GM12873 (cell line): Measurements from ENCODE around the gene B9D1.

Experiments used
- TF ChIP-seq, protein P1 (sequence below): IDR thresholded peaks from 2 replicates; pipeline ENCODE4 v1.5.1; 2012; ENCODE audit warnings: low read depth, mild to moderate bottlenecking, moderate library complexity, low read length, control low read depth; ENCODE audit not compliant: insufficient read depth; ENCODE audit errors: missing control alignments

The B9D1 gene

DNA sequence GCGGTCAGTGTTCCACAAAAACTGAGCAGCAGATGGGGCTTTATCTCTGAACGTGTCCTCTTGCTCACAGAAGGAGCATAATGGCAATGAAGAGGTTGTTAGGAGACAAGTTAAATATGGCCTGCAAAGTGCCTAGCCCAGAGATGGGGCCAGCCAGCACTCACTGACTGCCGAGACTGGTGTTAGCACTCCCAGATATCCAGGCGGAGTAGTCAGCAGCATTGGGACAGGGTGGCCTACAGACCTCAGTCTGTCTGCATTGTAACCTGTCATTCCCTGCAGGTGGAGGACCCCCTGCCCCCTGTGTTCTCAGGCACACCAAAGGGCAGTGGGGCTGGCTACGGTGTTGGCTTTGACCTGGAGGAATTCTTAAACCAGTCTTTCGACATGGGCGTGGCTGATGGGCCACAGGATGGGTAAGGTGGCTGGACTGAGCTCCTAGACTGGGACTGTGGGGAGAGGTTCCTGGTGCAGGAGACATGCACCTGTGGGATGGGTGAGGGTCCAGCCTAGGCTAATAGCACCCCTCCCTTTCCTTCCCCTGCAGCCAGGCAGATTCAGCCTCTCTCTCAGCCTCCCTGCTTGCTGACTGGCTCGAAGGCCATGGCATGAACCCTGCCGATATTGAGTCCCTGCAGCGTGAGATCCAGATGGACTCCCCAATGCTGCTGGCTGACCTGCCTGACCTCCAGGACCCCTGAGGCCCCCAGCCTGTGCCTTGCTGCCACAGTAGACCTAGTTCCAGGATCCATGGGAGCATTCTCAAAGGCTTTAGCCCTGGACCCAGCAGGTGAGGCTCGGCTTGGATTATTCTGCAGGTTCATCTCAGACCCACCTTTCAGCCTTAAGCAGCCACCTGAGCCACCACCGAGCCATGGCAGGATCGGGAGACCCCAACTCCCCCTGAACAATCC, 20.3 kb upstream of the B9D1 start:
- TF ChIP-seq, protein P1, sequence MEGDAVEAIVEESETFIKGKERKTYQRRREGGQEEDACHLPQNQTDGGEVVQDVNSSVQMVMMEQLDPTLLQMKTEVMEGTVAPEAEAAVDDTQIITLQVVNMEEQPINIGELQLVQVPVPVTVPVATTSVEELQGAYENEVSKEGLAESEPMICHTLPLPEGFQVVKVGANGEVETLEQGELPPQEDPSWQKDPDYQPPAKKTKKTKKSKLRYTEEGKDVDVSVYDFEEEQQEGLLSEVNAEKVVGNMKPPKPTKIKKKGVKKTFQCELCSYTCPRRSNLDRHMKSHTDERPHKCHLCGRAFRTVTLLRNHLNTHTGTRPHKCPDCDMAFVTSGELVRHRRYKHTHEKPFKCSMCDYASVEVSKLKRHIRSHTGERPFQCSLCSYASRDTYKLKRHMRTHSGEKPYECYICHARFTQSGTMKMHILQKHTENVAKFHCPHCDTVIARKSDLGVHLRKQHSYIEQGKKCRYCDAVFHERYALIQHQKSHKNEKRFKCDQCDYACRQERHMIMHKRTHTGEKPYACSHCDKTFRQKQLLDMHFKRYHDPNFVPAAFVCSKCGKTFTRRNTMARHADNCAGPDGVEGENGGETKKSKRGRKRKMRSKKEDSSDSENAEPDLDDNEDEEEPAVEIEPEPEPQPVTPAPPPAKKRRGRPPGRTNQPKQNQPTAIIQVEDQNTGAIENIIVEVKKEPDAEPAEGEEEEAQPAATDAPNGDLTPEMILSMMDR: no peak

DNA sequence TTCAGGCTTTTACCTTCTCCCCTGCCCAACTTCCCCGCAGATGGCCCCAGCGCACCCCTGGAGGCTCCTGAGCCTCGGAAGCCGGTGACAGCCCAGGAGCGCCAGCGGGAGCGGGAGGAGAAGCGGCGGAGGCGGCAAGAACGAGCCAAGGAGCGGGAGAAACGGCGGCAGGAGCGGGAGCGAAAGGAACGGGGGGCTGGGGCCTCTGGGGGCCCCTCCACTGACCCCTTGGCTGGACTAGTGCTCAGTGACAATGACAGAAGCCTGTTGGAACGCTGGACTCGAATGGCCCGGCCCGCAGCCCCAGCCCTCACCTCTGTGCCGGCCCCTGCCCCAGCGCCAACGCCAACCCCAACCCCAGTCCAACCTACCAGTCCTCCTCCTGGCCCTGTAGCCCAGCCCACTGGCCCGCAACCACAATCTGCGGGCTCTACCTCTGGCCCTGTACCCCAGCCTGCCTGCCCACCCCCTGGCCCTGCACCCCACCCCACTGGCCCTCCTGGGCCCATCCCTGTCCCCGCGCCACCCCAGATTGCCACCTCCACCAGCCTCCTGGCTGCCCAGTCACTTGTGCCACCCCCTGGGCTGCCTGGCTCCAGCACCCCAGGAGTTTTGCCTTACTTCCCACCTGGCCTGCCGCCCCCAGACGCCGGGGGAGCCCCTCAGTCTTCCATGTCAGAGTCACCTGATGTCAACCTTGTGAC, 19.4 kb upstream of the B9D1 start:
- TF ChIP-seq, protein P1: no peak

DNA sequence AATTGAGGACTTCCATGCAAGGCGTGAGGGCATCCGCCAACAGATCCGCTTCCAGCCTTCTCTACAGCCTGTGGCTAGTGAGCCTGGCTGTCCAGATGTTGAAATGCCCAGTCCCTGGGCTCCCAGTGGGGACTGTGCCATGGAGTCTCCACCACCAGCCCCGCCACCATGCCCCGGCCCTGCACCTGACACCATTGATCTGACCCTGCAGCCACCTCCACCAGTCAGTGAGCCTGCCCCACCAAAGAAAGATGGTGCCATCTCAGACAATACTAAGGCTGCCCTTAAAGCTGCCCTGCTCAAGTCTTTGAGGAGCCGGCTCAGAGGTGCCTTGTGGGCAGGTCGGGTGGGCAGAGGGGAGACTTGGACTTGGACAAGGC, 18.8 kb upstream of the B9D1 start:
- TF ChIP-seq, protein P1: no peak

DNA sequence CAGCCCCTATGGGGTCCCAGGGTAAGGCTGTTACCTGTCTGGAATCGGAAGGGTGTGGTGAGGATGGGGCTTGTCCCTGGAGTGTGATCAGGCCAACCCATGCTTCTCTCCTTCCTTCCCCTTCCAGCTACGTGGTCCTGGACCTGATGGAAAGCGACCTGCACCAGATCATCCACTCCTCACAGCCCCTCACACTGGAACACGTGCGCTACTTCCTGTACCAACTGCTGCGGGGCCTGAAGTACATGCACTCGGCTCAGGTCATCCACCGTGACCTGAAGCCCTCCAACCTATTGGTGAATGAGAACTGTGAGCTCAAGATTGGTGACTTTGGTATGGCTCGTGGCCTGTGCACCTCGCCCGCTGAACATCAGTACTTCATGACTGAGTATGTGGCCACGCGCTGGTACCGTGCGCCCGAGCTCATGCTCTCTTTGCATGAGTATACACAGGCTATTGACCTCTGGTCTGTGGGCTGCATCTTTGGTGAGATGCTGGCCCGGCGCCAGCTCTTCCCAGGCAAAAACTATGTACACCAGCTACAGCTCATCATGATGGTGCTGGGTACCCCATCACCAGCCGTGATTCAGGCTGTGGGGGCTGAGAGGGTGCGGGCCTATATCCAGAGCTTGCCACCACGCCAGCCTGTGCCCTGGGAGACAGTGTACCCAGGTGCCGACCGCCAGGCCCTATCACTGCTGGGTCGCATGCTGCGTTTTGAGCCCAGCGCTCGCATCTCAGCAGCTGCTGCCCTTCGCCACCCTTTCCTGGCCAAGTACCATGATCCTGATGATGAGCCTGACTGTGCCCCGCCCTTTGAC, 18.2 kb upstream of the B9D1 start:
- TF ChIP-seq, protein P1: no peak

DNA sequence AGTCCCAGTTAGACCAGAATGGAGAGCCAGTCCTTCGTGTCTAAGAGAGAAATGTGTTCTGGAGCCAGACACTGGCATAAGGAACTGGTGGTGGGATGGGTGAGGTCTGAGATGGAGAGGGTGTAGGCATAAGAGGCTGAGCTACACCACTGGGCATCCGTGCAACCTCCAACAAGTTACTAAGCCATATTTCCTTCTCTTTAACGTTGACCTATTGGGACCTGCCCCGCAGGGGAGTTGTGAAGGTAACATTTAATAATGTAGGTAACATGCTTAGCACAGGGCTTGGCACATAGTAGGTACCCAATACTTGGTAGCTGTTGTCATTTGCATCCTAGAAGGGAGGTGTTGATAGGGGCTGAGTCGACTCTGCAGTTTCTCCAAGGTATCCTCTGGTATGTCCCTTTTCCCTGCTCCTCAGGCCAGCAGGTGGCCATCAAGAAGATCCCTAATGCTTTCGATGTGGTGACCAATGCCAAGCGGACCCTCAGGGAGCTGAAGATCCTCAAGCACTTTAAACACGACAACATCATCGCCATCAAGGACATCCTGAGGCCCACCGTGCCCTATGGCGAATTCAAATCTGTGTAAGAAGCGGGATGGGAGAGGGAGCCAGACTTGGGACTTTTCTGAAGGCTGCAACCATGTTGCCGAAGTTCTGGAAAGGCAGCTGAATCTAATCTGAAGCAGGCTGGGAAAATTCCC, 17.0 kb upstream of the B9D1 start:
- TF ChIP-seq, protein P1: no peak

DNA sequence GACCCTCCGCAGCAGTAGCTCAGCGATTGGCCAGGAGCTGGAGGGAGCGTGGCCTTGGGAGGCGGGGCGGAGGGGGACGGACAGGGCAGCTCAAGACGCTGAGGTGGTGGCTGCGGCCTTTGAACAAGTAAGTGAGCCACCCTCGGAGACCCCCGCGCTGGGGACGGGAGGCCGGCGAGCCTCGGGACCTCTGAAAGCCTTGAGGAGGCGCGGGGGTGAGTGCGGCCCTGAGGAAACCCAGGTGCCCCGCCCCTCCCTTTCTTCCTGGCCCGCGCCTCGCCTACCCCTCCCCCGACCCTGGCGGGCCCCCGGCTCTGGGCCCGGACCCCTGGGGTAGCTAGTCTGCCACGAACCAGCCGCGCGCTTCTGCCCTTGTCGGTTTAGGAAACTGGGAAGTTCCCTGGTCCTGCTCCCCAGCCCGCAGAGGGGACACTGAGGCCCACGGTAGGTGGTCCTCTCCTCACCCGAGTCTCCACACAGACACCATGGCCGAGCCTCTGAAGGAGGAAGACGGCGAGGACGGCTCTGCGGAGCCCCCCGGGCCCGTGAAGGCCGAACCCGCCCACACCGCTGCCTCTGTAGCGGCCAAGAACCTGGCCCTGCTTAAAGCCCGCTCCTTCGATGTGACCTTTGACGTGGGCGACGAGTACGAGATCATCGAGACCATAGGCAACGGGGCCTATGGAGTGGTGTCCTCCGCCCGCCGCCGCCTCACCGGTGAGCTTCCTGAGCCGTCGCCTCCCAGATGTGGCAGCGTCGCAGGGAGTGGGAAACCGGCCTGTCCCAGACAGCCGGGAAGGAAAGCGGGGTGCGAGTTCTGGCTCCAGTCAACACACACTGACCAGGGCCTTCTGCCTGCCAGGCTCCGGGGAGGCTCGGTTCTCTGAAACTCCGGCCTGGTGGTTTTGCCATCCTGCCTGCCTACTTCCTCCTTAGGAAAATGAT, 16.2 kb upstream of the B9D1 start, which contains the start of gene MAPK7:
Gene MAPK7 (plus strand): TSS at position 83 of the 945 bp plus-strand sequence. CDS start 403 bp downstream, at position 486.
- TF ChIP-seq, protein P1: no peak
